ENCODE results near the gene DTX2. TPM values are rescaled to one million over a fixed set of nuclear protein-coding genes. Genes with fewer than 3 reads are reported as not detected.
"Not testable (repeated sequence)": the region's sequence is repeated elsewhere in the genome, so short reads cannot be mapped to it uniquely, and the experiment has no call there.

DTX2 gene
- 10 to 100 TPM; 15.4 to 28.6 (median 24.8) TPM for total RNA-seq

DNA sequence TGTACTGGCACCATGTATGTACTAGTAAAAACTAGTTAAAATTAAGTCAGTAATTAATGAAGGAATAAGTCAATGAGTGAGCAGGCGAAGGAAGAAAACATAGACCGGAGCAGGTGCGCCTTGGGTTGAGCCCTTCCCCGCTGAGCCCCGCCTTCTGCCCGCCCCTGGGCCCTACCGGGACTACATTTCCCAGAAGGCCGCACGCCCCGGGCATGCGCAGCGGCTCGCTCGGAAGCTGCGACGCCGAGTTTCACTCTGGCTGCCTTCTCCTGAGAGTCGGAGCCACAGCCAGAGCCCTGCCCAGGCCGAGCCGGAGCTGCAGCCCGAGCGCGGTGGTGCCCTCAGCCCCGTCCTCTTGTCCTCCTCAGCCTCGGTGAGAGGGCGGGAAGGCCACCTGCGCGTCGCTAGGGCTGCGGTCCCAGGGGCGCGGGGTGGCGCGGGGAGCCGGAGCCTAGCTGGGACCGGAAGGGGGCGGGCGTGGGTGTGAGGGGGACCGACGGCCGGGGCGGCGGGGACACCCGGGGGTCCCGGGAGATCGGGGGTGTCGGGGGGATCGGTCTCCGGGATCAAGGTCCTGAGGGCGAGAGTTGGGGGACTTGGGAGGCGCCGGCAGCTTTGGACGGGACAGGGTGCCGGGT is at the start of gene DTX2:
DTX2 (plus strand) TSS at position 246 of the 638 bp plus-strand sequence. CDS start 18,801 bp downstream, outside the sequence.
- TF ChIP-seq, protein P1, sequence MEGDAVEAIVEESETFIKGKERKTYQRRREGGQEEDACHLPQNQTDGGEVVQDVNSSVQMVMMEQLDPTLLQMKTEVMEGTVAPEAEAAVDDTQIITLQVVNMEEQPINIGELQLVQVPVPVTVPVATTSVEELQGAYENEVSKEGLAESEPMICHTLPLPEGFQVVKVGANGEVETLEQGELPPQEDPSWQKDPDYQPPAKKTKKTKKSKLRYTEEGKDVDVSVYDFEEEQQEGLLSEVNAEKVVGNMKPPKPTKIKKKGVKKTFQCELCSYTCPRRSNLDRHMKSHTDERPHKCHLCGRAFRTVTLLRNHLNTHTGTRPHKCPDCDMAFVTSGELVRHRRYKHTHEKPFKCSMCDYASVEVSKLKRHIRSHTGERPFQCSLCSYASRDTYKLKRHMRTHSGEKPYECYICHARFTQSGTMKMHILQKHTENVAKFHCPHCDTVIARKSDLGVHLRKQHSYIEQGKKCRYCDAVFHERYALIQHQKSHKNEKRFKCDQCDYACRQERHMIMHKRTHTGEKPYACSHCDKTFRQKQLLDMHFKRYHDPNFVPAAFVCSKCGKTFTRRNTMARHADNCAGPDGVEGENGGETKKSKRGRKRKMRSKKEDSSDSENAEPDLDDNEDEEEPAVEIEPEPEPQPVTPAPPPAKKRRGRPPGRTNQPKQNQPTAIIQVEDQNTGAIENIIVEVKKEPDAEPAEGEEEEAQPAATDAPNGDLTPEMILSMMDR (IDR thresholded peaks at IDR 0.05): peak in 1 of 4 experiments; percentile 34
- H3K36me3 ChIP-seq, H3K27me3 ChIP-seq, H3K9me3 ChIP-seq: not testable (repeated sequence)
- Histone ChIP-seq H3K27ac (peak within 1 kb of the TSS; percentile 63 to 95 (median 80)), H3K4me1 (peaks cover 0 to 18% (median 2%) of the 10 kb centered on the region in 3 donors), H3K4me3 (peak within 1 kb of the TSS; percentile 53 to 99)
- ATAC-seq: peak; percentile 96
- WGBS, 2 donors (ENCODE audit: low coverage in 1 of 2): no CpG with 5 or more reads among the region's 54 CpGs

DNA sequence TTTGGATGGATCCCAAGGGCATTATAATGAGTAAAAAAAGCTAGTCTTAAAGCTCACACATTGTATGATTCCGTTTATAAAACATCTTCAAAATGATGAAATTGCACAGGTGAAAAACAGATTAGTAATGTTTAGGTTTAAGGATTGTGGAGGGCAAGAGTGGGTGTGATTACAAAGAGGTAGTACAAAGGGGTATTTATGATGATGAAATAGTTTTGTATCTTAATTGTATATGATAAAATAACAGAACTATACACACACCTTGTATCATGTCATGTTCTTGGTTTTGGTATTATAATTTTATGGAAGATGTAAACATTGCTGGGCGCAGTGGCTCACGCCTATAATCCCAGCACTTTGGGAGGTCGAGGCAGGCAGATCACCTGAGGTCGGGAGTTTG is 49.3 kb upstream of the DTX2 start:
- ATAC-seq: no peak
- H3K27ac ChIP-seq: no peak overlapping the region
- H3K4me3 ChIP-seq: no peak overlapping the region
- no peaks in the 10 kb centered on the region for H3K9me3 ChIP-seq
- peaks cover 4% of the 10 kb centered on the region for H3K27me3 ChIP-seq
- TF ChIP-seq, protein P1 (IDR thresholded peaks at IDR 0.05): no peak
- TF ChIP-seq POLR2A (IDR thresholded peaks at IDR 0.05) (no peak), POLR2AphosphoS5 (IDR thresholded peaks at IDR 0.05) (no peak), EP300 (IDR thresholded peaks at IDR 0.05) (no peak)
- H3K36me3 ChIP-seq: no peaks in the 10 kb centered on the region
- H3K4me1 ChIP-seq: no peaks in the 10 kb centered on the region
- 48 to 61% methylated on average over 4 to 5 of the region's 5 CpGs for WGBS, 2 donors (ENCODE audit: low coverage in 1 of 2)

DNA sequence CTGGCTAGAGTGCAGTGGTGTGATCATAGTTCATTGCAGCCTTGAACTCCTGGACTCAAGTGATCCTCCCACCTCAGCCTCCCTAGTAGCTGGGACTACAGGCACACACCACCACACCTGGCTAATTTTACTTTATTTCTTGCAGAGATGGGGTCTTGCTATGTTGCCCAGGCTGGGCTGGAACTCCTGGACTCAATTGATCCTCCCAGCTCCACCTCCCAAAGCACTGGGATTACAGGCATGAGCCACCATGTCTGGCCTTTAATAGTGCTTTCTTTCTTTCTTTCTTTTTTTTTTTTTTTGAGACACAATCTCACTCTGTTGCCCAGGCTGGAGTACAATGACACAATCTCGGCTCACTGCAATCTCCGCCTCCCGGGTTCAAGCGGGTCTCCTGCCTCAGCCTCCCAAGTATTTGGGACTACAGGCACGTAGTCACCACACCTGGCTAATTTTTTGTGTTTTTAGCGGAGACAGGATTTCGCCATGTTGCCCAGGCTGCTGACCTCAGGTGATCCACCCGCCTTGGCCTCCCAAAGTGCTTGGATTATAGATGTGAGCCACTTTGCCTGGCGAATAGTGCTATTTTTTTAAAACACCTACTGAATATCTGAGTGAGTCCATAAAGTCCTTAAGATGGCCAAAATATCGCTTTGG is 43.7 kb upstream of the DTX2 start:
- WGBS, 2 donors (ENCODE audit: low coverage in 1 of 2): 86 to 100% methylated on average over 1 to 6 of the region's 10 CpGs
- not testable (repeated sequence) for H3K27me3 ChIP-seq, ATAC-seq

DNA sequence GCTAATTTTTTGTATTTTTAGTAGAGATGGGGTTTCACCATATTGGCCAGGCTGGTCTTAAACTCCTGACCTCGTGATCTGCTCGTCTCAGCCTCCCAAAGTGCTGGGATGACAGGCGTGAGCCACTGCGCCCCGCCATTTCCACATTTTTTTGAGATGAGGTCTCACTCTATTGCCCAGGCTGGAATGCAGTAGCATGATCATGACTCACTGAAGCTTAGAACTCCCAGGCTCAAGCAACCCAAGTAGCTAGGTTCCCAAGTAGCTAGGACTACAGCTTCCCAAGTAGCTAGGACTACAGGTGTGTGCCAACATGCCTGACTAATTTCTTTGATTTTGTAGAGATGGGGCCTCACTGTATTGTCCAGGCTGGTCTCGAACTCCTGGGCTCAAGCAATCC is 40.4 kb upstream of the DTX2 start:
- H3K27me3 ChIP-seq: peaks cover 30% of the 10 kb centered on the region
- not testable (repeated sequence) for H3K4me1 ChIP-seq, ATAC-seq, H3K36me3 ChIP-seq, H3K9me3 ChIP-seq, H3K27ac ChIP-seq, H3K4me3 ChIP-seq
- 80 to 83% methylated on average over 1 to 5 of the region's 6 CpGs for WGBS, 2 donors (ENCODE audit: low coverage in 1 of 2)

More for the DNA sequence above, 43.7 kb upstream of the DTX2 start:
- not testable (repeated sequence) for H3K4me1 ChIP-seq, H3K4me3 ChIP-seq, H3K27ac ChIP-seq, H3K36me3 ChIP-seq, H3K9me3 ChIP-seq

DNA sequence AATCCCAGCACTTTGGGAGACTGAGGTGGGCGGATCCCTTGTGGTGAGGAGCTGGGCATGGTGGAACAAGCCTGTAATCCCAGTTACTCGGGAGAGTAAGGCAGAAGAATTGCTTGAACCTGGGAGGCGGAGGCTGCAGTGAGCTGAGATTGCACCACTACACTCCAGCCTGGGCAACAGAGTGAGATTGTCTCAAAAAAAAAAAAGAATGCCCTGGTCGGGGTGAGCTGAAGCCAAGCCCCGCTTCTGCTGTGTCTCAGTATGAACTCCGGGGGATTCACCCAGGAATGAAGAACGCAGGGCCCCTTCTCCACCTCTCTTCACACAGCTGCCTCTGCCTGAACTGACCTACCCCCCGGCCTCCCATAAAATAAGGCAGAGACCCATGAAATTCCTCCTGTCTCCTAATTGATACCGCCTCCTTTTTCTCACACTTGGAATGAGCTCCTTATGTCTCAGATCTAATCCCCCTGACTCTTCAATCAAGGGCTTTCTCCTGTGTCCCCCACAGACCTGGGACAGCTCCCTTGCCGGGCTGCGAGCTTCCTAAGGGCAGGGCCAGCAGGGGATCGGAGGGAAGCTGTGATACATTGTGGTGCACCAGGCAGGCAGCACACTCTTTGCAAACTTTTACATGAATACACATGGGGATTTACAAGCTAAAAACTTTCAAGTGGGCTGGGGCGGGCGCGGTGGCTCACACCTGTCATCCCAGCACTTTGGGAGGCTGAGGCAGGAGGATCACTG is 37.7 kb upstream of the DTX2 start:
- 57% methylated on average over 9 to 12 of the region's 15 CpGs for WGBS, 2 donors (ENCODE audit: low coverage in 1 of 2)
- H3K27ac ChIP-seq: no peak overlapping the region

More for the DNA sequence above, 37.7 kb upstream of the DTX2 start:
- ATAC-seq: no peak
- H3K9me3 ChIP-seq: peaks cover 0 to 7% (median 0%) of the 10 kb centered on the region in 3 donors
- TF ChIP-seq EP300 (IDR thresholded peaks at IDR 0.05) (no peak), POLR2AphosphoS5 (IDR thresholded peaks at IDR 0.05) (no peak), POLR2A (IDR thresholded peaks at IDR 0.05) (no peak)
- TF ChIP-seq, protein P1 (IDR thresholded peaks at IDR 0.05): no peak
- H3K4me3 ChIP-seq: no peak overlapping the region
- no peaks in the 10 kb centered on the region for H3K4me1 ChIP-seq
- H3K27me3 ChIP-seq: peaks cover 30% of the 10 kb centered on the region
- H3K36me3 ChIP-seq: no peaks in the 10 kb centered on the region

Data from gastroesophageal sphincter (tissue), 4 donors.